ENCODE results near the gene TPSG1.
"Not testable (repeated sequence)": the region's sequence is repeated elsewhere in the genome, so short reads cannot be mapped to it uniquely, and the experiment has no call there.

Gene TPSG1

DNA sequence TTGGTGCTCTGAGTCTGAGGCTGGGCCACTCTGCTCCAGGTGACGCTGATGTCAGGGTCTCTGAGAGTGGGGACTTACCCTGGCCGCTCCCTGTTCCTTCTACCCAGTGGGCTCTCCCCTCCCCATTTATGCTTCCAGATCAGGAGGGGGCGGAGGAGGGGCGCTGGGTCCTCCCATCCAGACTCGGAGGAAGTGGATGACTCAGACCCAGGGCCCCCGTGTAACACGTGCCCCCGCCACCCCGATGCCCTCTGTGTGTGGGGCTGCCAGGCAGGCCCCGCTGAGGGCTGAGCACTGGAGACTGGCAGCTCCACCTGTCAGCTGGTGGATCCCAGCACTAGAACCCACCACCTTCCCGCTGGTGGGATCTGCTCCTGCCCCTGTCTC lies 5.0 kb upstream of the TPSG1 start, which contains the start of gene TPSB2:
TSS of gene TPSB2 (minus strand) at position 101 of the 387 bp plus-strand sequence. CDS start 233 bp downstream, outside the sequence.
- not testable (repeated sequence) for DNase-seq

DNA sequence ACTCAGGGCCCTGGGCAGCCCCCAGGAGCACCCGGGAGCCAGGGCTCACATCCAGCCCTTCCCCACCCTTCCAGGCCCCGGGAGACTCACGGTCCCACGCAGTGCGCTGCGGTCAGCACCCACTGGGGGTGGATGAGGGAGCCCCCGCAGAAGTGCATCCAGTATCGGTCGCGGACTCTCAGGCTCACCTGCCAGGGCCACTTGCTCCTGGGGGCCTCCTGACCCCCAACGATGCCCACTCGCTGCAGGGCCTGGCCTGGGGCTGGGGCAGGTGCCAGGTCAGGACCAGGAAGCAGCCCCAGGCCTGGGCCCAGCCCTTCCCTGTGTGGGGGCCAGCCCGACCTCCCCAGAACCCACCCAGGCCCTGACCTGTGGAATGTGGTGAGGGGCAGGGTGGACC lies 4.4 kb upstream of the TPSG1 start:
- DNase-seq: not testable (repeated sequence)

DNA sequence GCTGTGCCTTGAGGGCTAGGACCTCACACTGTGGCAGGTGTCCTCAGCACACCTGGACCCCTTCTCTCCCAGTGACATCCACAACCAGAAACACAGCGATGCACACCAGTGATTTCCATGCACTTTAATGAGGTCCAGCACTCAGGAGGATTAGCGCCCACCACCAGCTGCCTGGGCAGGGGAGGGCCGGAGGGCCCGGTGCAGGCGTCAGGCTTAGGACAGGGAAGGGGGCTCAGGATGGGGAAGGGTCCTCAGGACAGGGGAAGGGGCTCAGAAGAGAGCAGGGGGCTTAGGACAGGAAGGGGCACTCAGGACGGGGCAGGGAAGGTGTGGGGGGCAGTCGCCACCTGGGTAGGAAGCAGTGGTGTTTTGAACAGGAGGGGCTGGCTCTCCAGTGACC lies 3.2 kb upstream of the TPSG1 start:
- not testable (repeated sequence) for DNase-seq

DNA sequence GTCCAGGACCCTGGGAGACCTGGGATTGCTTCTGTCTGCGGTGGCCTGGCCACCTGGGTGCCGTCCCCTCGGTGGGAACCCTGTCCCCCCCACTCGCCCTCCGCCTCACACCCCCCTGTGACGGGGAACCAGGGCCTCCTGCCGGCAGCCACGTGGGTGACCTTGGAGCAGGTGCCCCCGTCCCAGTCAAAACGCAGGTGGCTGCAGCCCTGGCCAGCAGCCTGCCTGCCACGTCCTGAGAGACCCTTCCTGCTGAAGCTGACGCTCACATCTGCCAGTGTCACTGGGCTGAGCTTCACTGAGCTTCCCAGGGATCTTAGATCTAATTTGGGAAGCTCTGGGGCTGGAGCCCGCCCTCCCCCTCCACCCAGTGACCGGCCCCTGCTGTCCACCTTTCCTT lies 1.6 kb upstream of the TPSG1 start:
- DNase-seq: not testable (repeated sequence)

DNA sequence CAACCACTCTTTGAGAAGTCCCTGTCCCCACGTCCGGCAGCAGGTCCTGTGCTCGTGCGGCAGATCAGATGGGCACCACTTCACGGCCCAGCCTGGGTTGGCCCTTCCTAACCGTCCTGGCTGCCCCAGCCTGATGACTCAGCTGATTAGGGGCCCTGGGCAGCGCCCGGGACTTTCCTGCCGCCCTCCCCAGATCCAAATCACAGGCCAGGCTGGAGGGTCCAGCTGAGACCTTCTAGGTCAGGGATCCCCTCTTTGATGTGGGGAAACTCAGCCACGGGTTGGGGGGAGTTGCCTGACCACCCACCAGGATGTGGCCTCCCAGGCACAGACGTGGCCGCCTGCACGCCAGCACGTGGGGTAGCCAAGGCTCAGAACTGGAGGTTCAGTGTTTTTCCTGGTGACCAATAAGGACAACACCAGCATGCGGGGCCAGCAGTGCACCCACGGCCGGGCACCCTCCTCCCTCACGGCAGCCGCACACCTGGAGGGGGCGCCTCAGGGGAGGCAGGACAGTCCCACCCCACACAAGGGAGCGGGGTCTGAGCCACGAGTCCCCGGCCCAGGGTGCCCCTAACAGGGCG lies 752 bp upstream of the TPSG1 start:
- not testable (repeated sequence) for DNase-seq

DNA sequence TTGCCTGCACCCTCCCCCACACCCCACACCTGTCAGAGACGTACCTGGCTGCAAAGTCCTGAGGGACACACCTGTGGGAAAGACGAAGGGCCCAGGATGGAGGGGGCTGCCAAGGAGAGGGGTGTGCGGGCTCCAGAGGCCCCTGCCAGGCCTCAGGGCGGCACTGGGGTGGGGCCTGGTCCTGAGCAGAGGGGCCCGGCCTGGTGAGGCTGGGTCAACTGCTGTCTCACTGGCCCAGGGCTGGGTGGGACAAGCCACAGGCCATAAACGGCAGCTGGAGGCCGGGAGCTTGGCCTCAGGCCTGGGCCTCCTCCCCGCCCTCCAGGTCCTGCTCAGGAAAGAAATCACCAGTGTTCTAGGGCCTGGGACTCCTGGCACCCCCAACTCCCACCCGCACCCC lies 510 bp downstream of the TPSG1 start:
- no peak for DNase-seq

DNA sequence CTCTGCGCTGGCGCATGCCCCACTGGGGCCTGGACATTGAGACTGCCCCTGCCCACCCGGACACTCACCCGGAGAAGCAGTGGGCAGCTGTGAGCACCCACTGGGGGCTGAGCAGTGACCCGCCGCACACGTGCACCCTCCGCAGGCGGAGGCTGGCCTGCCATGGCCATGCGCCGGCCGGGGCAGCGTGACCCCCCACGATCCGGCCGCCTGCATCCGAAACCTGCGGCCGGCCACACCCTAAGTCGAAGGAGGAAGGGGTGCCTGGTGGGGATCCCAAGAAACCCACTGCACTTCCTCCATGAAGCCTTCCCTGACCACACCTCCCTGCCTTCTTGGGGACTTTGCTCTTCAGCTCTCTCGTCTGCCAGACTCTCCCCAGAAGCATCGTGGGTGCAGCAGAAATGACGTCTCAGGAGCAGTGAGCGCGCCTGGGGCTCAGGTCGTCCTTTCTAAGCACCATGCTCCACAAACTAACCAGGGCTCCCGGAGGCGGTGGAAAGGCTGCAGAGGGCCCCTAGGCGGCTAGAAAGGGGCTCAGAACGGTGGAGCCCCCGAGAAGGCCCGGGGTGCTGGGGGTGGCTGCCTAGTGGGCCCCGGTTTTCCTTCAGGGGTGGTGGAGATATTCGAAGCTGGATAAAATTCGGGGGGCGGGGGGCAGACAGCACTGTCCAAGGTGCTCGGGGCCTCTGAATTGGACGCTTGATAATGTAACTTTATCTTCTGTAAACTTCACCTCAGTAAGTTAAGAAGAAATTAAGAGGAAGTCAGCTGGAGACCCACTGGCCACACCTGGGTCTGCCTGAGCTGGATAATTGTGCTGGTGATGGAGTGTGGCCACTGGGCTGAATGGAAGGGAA lies 1.5 kb downstream of the TPSG1 start:
- DNase-seq: no peak

DNA sequence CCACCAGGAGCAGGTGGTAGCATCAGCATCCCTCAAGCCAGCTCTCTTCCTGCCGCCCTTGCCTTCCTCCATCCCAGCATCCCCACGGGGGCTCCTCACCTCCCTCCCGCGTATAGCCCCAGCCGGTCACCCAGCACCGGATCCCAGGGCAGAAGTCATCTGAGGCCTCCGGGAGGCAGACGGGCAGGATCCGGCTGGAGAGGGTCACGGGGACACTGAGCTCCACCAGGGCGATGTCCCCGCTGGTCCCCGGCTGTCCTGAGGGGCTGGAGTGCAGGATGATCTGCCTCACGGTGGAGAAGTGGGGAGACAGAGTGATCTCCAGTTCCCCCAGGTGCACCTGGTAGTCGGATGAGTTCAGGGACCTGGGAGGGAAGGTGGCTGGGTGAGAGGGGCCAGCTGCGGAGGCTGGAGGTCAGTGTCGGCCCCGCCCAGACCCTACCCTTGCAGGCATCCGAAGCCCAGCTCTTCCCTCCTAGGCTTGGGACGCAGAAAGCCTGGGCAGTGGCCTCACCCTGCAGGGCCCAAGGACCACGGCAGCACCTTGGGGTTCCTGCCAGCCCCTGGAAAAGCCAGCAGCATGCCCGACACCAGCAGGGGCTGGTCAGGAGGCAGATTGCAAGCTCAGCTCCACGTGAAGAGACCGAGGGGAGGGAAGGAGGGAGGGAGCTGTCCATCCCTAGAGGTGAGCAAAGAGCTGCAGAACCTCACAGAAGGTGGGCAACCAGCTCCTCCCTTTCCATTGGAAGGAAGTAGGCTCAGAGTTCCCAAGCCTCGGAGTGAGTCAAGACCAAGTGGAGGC lies 2.3 kb downstream of the TPSG1 start:
- no peak for DNase-seq

DNA sequence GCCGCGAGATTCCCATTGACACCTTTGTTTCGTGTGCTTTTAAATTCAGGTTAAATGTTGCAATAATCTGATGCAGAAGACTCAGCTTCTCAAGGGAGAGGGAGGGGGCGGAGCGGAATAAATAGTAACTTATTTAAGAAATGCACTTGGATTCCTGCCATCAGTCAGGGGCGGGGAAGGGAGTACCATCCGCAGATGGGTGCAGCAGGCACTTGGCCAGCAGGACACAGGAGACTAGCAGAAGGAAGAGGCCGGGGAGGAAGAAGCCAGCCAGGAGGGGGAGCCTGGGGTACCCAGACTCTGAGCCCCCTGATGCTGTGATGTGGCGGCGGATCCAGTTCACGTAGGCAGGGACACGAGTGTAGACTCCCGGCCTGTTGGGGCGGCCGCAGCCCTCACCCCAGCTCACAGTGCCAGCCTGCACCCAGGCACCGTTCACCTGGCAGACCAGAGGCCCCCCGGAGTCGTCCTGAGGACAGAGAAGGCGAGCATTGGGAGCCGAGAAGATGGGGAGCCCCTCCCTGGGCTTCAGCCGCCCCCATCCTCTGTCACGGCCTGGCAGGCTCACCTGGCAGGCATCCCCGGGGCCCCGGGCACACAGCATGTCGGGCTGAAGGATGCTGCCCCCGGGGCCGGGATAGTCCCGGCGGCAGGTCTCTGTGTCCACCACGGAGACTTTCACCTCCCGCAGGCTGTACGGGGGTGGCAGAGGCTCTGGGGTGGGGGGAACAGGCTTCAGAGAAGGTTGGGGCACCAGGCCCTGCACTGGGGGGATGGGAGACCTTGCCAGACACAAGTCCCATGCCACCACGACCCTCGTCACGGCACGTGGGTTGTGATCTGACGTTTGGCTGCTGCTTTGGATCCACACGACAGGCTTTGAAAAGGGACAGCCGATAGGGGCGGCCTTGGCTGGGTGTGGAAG lies 3.2 kb downstream of the TPSG1 start:
- no peak for DNase-seq

DNA sequence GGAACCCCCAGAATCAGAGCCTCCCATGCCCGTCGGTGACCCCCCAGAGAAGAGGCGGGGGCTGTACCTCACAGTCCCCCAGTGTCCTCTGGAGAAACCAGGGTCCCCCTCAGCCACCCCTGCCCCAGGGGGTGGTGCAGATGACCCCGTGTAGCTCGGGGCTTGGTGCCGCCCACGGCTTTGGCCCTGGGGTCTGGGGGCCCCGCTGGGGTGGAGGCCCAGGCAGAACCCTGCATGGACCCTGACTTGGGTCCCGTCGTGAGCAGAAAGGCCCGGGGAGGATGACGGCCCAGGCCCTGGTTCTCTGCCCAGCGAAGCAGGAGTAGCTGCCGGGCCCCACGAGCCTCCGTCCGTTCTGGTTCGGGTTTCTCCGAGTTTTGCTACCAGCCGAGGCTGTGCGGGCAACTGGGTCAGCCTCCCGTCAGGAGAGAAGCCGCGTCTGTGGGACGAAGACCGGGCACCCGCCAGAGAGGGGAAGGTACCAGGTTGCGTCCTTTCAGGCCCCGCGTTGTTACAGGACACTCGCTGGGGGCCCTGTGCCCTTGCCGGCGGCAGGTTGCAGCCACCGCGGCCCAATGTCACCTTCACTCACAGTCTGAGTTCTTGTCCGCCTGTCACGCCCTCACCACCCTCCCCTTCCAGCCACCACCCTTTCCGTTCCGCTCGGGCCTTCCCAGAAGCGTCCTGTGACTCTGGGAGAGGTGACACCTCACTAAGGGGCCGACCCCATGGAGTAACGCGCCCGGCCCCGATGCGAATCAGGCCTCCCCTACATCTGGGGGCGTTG lies 4.0 kb downstream of the TPSG1 start:
- no peak for DNase-seq

DNA sequence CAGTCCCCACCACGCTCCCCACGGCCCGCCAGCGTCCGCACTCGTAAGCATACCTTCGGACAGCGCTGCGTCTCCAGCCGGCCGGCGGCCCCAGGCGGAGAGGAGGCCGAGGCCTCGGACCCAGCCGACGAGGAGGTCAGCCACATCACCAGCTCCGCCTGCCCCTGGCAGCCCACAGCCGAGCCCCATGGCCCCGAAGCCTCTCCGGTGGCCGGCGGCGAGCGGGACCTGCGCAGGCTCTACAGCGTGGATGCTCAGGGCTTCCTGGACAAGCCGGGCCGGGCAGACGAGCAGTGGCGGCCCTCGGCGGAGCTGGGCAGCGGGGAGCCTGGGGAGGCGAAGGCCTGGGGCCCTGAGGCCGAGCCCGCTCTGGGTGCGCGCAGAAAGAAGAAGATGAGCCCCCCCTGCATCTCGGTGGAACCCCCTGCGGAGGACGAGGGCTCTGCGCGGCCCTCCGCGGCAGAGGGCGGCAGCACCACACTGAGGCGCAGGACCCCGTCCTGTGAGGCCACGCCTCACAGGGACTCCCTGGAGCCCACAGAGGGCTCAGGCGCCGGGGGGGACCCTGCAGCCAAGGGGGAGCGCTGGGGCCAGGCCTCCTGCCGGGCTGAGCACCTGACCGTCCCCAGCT lies 4.9 kb downstream of the TPSG1 start:
- no peak for DNase-seq

DNA sequence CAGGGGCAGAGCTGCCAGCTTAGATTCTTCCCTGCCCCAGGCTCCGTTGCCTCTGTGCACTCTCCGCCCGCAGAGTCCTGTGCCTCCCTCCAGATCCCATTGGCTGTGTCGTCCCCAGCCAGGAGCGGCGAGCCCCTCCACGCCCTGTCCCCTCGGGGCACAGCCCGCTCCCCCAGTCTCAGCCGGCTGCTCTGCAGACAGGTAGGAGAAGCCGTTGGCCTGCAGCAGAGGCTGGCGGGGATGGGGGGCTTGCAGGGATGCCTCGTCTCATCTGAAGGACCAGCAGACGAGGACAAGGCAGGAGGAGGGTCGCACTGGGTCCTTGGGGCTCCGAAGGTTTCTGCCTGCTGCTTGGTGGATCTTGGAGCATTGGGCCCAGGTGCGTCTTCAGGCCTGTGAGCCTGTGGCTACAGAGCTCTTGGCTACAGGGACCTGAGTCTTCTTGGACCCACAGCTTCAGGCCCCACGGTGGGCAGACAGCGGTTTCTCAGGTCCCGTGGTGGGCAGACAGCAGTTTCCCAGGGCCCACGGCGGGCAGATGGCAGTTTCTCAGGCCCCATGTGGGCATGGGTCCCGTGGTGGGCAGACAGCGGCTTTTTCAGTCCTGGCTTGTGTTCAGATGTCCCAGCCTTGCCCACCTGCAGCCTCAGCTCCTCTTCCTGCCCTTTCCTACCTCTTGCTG lies 6.0 kb downstream of the TPSG1 start:
- DNase-seq: no peak

DNA sequence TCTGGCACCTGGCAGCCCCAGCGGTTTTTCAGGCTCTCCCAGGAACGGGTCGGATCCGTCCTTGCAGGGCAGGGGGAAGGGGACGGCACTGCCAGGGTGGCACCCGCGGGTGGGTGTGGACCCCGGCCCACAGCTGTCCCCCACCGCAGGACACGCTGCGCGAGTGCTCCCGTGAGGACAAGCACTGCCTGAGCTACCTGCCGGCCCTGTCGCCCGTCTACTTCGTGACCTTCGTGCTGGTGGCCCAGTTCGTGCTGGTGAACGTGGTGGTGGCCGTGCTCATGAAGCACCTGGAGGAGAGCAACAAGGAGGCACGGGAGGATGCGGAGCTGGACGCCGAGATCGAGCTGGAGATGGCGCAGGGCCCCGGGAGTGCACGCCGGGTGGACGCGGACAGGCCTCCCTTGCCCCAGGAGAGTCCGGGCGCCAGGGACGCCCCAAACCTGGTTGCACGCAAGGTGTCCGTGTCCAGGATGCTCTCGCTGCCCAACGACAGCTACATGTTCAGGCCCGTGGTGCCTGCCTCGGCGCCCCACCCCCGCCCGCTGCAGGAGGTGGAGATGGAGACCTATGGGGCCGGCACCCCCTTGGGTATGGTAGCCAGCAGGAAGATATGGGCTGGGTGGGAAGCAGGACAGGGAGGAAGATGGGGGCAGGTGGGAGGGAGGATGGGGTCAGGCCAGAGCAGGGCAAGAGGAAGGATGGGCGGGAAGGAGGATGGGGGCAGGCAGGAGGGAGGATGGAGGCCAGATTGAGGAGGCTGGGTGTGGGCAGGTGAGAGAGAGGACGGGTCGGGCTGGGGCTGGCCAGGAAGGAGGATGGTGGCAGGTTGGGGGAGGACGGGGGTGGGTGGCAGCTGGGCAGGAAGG lies 6.8 kb downstream of the TPSG1 start:
- DNase-seq: no peak

DNA sequence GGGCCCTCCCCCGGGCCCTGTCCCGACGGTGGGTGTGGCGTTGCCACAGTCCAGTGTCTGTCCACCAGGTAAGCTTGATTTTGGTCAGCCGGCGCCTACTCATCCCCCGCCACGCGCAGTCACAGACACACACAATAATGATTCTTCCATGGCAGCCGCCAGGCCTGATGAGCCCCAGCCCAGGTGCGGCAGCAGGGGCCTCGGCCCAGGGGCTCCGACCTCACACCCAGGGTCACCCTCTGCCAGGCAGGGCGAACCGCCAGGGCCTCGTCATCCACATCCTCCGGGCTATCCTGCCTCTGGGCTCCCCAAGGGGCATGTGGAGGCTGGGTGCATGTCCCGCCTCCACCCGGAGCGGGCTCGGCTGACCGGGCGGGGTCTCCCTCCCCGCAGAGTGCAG lies 7.5 kb downstream of the TPSG1 start:
- no peak for DNase-seq

DNA sequence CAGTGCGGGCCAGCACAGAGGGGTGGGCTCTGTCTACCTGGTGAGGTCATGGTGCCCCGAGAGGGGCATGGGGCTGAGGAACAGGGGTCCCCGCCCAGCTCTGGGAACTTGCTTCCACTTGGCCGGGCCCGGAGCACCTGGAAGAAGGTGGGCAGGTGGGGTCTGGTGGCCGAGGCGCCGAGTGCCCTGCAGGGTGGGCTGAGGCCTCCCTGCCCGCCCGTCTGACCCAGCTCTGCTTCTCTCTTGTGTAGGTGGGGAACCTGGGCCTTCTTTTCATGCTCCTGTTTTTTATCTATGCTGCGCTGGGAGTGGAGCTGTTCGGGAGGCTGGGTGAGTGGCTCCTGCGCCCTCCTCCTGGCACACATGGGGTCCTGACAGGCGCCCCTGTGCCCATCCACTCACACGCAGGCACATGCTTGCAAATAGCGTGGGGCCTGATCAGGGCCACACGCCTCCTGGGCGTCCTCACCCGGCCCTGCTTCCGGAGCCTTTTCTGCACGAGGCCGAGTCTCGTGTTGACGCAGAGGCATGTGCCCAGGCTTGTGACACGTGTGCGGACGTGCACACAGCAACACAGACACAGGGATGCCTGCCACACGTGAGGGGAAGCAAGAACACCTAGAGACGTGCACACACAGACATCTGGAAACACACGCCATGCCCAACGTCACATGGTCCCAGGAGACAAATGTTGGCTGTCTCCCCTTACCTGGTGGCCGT lies 8.2 kb downstream of the TPSG1 start:
- DNase-seq: no peak

DNA sequence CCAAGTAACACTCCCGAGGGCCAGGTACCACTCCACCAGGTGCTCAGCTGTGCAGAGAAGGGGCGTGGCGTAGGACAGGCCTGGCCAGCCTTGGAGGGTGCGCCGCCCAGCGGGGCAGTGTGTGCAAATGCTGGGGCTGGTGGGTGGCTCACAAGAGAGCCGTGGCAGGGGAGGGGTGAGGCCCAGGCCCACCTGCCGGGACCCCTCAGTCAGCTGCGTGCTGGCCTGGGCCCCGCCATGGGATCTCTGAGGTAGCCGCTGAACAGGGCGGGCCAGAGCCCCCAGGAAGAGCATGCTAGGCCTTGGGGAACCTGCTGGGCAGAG lies 8.8 kb downstream of the TPSG1 start:
- DNase-seq: no peak

DNA sequence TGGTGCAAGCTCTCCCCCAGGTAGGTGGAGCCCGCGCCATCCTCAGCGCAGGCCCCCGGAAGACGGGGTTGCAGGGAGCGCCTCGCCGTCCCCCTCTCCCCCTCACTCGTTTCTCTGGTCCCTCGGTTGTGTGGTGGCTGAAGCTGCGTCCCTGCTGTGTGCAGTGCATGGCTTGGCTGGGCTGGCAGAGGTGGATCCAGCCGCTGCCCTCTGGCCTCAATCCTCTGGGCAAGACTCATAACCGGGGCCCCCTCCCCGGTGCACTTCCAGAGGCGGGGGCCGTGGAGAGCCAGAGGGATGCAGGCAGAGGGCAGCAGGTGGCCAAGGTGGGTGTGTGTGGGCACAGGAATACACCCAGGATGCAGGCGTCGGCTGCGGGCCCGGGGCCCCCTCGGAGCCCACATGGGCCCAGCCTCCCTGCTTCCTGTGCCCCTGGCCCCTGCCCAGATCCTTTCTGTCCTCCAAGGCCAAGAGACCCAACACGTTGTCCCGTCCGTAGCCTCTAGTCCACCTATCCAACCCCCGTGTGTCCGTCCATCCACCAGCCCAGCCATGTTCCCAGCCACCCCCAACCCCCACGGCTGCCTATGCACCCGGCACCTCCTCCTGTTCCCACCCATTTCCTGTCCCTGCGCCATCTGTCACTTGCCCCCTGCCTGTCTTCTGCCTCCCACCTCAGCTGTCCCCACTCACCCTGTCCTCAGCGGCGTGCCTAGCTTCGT lies 9.3 kb downstream of the TPSG1 start:
- no peak for DNase-seq

DNA sequence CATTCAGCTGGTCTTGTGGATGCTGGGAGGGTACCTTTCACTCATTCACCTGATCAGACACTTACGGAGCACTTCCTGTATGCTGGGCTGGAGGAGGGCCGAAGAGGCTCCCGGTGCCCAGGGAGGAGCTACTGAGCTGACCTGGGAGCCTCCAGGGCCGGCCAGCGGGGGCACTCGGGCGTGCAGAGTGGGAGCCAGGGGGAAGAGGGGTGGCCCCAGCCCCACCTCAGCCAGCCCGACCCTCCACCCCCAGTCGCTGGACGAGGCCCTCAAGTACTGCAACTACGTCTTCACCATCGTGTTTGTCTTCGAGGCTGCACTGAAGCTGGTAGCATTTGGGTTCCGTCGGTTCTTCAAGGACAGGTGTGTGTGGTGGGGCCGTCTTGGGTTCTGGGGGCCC lies 10.3 kb downstream of the TPSG1 start:
- DNase-seq: no peak

Measured in inflammatory macrophage treated with lipopolysaccharide for 1 hour (primary cell).